ENCODE results near the gene POU3F1. TPM values are rescaled to one million over a fixed set of nuclear protein-coding genes. Genes with fewer than 3 reads are reported as not detected.
A peak's percentile ranks its signal among the peaks of the same experiment; 100 is the strongest.

The POU3F1 gene
- total and polyA plus RNA-seq, 9 donors, result 0.04 to 0.53 (median 0.15) TPM; not detected in 4

DNA sequence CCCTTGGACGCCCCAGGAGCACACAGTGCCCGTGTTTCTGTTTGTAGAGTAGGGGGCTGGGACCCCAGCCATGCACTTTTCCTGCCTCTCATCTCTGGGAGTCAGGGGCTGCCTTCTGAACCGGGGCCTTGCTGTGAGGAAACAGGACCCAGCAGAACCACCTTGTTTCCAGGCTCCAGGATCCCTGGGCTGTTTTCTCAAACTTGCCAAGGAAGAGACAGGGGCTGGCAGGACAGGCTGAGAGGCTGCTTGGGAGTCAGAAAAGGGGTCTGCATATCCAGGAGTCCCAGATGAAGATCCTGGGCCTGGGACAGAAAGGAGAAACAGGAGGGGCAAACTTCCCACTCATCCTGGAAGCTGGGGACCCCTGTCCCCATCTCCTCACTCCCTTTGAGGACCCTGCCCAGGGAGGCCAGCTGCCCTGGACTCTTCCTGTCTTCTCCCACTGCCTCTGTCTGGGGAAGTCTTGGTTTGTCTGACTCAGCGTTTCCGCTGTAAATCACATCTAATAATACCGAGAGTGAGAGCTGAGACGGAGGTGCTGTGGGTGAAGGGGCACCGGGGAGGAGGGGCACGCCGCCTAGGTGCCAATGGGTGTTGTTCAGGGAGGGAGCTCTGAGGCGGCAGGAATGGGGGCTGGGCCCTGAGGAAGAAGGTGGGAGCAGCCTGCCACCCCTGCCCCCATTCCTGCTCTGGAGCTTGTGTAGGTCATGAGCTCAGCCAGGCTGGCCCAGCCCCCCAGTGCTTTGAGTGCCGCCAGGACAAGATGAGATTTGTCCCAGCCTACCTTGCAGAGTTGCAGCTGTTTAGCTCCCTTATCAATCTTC is 16.7 kb downstream of the POU3F1 start:
- intact Hi-C loops (cut with DNase I), result loop anchor here in 2 of 4 donors (5.0 to 10.0 kb wide), 2 partner anchors 43 to 805 kb away; no protein-coding TSS in a partner anchor
- WGBS, 3 donors, result 9 to 10% (median 10%) methylated on average over 12 of the region's 12 CpGs
- peaks cover 17% of the 10 kb centered on the region for H3K4me1 ChIP-seq (ENCODE audit: insufficient read depth)
- TF ChIP-seq POLR2A (IDR thresholded peaks at IDR 0.05) (no peak), EP300 (IDR thresholded peaks at IDR 0.05) (no peak)
- TF ChIP-seq, protein P1, sequence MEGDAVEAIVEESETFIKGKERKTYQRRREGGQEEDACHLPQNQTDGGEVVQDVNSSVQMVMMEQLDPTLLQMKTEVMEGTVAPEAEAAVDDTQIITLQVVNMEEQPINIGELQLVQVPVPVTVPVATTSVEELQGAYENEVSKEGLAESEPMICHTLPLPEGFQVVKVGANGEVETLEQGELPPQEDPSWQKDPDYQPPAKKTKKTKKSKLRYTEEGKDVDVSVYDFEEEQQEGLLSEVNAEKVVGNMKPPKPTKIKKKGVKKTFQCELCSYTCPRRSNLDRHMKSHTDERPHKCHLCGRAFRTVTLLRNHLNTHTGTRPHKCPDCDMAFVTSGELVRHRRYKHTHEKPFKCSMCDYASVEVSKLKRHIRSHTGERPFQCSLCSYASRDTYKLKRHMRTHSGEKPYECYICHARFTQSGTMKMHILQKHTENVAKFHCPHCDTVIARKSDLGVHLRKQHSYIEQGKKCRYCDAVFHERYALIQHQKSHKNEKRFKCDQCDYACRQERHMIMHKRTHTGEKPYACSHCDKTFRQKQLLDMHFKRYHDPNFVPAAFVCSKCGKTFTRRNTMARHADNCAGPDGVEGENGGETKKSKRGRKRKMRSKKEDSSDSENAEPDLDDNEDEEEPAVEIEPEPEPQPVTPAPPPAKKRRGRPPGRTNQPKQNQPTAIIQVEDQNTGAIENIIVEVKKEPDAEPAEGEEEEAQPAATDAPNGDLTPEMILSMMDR (IDR thresholded peaks at IDR 0.05), result no peak
- H3K36me3 ChIP-seq, result no peaks in the 10 kb centered on the region
- peak in 2 of 5 donors; percentile 46 to 55 for DNase-seq
- H3K9me3 ChIP-seq, result no peaks in the 10 kb centered on the region
- H3K4me3 ChIP-seq, result no peak overlapping the region
- peak overlapping the region in 1 of 2 donors; percentile 41 for H3K27ac ChIP-seq
- no peaks in the 10 kb centered on the region for H3K27me3 ChIP-seq

GRCh38 chr1:38029081-38029681 is 17.4 kb downstream of the POU3F1 start:
- Histone ChIP-seq H3K4me3 (no peak overlapping the region), H3K36me3 (no peaks in the 10 kb centered on the region), H3K27ac (peak overlapping the region in 1 of 2 donors; percentile 41), H3K27me3 (no peaks in the 10 kb centered on the region), H3K4me1 (ENCODE audit: insufficient read depth) (peaks cover 17% of the 10 kb centered on the region), H3K9me3 (no peaks in the 10 kb centered on the region)
- WGBS, 3 donors, result 4 to 10% (median 6%) methylated on average over 23 of the region's 23 CpGs
- intact Hi-C loops (cut with DNase I), result loop anchor here in 1 of 4 donors (5.0 kb wide), 1 partner anchor 42 kb away; no protein-coding TSS in a partner anchor
- peak; percentile 35 to 68 (median 51) for DNase-seq
- no peak for TF ChIP-seq EP300 (IDR thresholded peaks at IDR 0.05)
- TF ChIP-seq, protein P1 (IDR thresholded peaks at IDR 0.05), result no peak
- TF ChIP-seq POLR2A (IDR thresholded peaks at IDR 0.05), result no peak

DNA sequence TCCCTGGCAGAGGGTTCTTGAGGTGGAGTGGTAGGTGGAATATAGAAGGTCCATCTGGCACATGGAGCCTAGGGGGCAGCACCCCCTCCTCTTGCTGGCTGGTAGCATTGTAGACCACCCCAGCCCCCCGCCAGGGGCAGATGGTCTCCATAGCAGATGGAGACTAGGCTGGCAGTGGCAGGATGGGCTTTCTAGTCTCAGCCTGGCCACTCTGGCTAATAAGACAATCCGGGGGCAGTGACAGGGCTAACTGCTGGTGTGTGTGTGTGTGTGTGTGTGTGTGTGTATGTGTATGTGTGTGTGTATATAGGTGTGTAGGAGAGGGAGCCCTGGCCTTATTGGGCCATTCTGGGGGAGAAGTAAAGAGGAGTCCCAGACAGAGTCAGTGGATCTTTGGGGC is 17.9 kb downstream of the POU3F1 start:
- H3K4me3 ChIP-seq, result no peak overlapping the region
- intact Hi-C loops (cut with DNase I), result loop anchor here in 1 of 4 donors (5.0 kb wide), 1 partner anchor 41 kb away; no protein-coding TSS in a partner anchor
- H3K27ac ChIP-seq, result no peak overlapping the region
- H3K36me3 ChIP-seq, result no peaks in the 10 kb centered on the region
- DNase-seq, result no peak
- H3K27me3 ChIP-seq, result no peaks in the 10 kb centered on the region
- TF ChIP-seq, protein P1 (IDR thresholded peaks at IDR 0.05), result no peak
- no peak for TF ChIP-seq EP300 (IDR thresholded peaks at IDR 0.05)
- TF ChIP-seq POLR2A (IDR thresholded peaks at IDR 0.05), result no peak
- H3K9me3 ChIP-seq, result no peaks in the 10 kb centered on the region
- peaks cover 17% of the 10 kb centered on the region for H3K4me1 ChIP-seq (ENCODE audit: insufficient read depth)
- 59 to 64% (median 63%) methylated on average over 2 of the region's 2 CpGs for WGBS, 3 donors

DNA sequence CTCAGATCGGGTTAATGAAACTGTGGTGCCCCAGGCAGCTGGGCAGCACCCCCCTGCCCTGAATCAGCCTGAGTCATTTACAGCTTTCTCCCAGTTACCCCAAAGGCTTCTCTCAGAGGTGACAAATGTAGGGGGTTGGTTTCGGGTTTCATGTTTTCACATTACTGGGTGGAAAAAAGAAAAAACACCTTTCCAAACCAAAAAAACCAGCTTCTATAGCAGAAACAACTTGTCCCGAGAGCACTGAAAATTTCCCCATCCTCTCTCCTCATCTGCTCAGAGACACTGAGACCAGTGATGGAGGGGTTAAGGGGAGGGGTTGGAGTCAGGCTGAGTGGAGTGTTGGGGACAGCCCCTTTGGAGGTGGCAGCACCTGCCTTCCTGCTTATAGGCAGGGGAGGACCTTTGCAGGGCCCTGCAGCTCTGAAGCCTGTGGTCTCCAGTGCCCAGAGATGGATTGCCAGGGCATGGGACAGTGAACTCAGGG is 18.4 kb downstream of the POU3F1 start:
- intact Hi-C loops (cut with DNase I), result loop anchor here in 1 of 4 donors (5.0 kb wide), 1 partner anchor 41 kb away; no protein-coding TSS in a partner anchor
- TF ChIP-seq EP300 (IDR thresholded peaks at IDR 0.05), result no peak
- Histone ChIP-seq H3K27ac (no peak overlapping the region), H3K27me3 (no peaks in the 10 kb centered on the region), H3K9me3 (no peaks in the 10 kb centered on the region), H3K36me3 (no peaks in the 10 kb centered on the region), H3K4me3 (no peak overlapping the region), H3K4me1 (ENCODE audit: insufficient read depth) (peaks cover 17% of the 10 kb centered on the region)
- 56 to 72% (median 72%) methylated on average over 3 of the region's 3 CpGs for WGBS, 3 donors
- no peak for DNase-seq

Data from ovary (tissue), 9 donors.